HL-60 (cell line): ENCODE results near the gene UBE2QL1.

ENCODE experiments used
- DNase-seq, 2 experiments: peaks; one replicate each; pipeline ENCODE4 v3.0.0-alpha.2; 2010 to 2020; ENCODE audit warnings: low read depth in 1 of 2, low spot score in 1 of 2
- H3K27ac ChIP-seq: fragments of 250-450 bp; sonication (Bioruptor Pico); replicated peaks from 2 replicates; pipeline ENCODE4 v1.5.1; 2020; ENCODE audit warnings: mild to moderate bottlenecking, moderate library complexity
- H3K27me3 ChIP-seq: fragments of 250-450 bp; sonication (Bioruptor Pico); 2 replicates; pipeline ENCODE4 v1.5.1; 2021; ENCODE audit warnings: mild to moderate bottlenecking, moderate library complexity; ENCODE audit not compliant: insufficient read depth, poor library complexity, severe bottlenecking
- H3K4me3 ChIP-seq: replicated peaks from 2 replicates; pipeline ENCODE4 v1.5.1; 2011; ENCODE audit warnings: mild to moderate bottlenecking, control low read depth, low read length; ENCODE audit not compliant: insufficient read depth
- CTCF ChIP-seq: IDR thresholded peaks from one replicate; pipeline ENCODE4 v1.5.1; 2011; ENCODE audit warnings: low read length, control low read depth, inconsistent platforms; ENCODE audit not compliant: insufficient read depth
- GABPA ChIP-seq: IDR thresholded peaks from 2 replicates; pipeline ENCODE4 v1.6.1; 2012; ENCODE audit warnings: low read depth
- POLR2AphosphoS5 ChIP-seq: IDR thresholded peaks from 2 replicates; pipeline ENCODE4 v1.6.1; 2012; ENCODE audit warnings: low read depth
- REST ChIP-seq: IDR thresholded peaks from 2 replicates; pipeline ENCODE4 v1.6.1; 2012; ENCODE audit warnings: low read depth; ENCODE audit not compliant: insufficient replicate concordance
- SPI1 ChIP-seq: IDR thresholded peaks from 2 replicates; pipeline ENCODE4 v1.6.1; 2012; ENCODE audit warnings: low read depth, mild to moderate bottlenecking, borderline replicate concordance

UBE2QL1 gene

GRCh38 chr5:6411141-6411540 lies 37.5 kb upstream of the UBE2QL1 start:
- Histone ChIP-seq H3K27me3 (no peaks in the 10 kb centered on the region), H3K27ac (no peak overlapping the region), H3K4me3 (no peak overlapping the region)
- TF ChIP-seq REST: no peak
- TF ChIP-seq CTCF: no peak
- TF ChIP-seq GABPA: no peak
- TF ChIP-seq SPI1: no peak
- no peak for TF ChIP-seq POLR2AphosphoS5
- no peak for DNase-seq

- H3K4me3 ChIP-seq: no peak overlapping the region
- no peak overlapping the region for H3K27ac ChIP-seq
- no peak for DNase-seq
- TF ChIP-seq REST: no peak
- TF ChIP-seq POLR2AphosphoS5: no peak
- no peak for TF ChIP-seq CTCF
- TF ChIP-seq SPI1: no peak
- TF ChIP-seq GABPA: no peak
- no peaks in the 10 kb centered on the region for H3K27me3 ChIP-seq
Observed at GRCh38 chr5:6412811-6413210, 35.8 kb upstream of the UBE2QL1 start.

- H3K27ac ChIP-seq: no peak overlapping the region
- DNase-seq: no peak
- peaks cover 2% of the 10 kb centered on the region for H3K27me3 ChIP-seq
- TF ChIP-seq CTCF (no peak), POLR2AphosphoS5 (no peak), GABPA (no peak), REST (no peak), SPI1 (no peak)
- no peak overlapping the region for H3K4me3 ChIP-seq
Observed at GRCh38 chr5:6417657-6418056, 31.0 kb upstream of the UBE2QL1 start.
